8988T (cell line): Measurements from ENCODE around the gene RAP2A.

Experiments
- DNase-seq: peaks from one replicate; pipeline ENCODE4 v3.0.0; 2011

The RAP2A gene

DNA sequence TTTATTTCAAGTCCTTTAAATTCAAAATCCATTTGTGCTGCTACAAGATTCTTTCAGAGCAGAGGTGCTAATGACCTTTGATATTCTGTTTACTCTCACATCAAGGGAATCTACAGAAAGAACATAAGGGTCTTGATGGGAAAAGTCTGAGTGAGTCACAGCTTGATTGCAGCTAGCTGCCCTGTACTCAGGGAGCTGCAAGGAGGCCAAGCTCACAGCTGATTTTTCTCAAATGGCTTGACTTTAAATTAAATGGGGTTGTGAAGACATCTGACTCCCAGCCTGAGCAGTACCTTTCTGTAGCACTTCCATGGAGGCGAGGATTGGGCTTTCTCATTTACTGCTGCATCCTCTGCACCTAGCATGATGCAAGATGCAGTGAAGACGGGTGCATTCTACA, 62.5 kb downstream of the RAP2A start:
- DNase-seq, result no peak

GRCh38 chr13:97497400-97497799, 63.4 kb downstream of the RAP2A start:
- no peak for DNase-seq

DNA sequence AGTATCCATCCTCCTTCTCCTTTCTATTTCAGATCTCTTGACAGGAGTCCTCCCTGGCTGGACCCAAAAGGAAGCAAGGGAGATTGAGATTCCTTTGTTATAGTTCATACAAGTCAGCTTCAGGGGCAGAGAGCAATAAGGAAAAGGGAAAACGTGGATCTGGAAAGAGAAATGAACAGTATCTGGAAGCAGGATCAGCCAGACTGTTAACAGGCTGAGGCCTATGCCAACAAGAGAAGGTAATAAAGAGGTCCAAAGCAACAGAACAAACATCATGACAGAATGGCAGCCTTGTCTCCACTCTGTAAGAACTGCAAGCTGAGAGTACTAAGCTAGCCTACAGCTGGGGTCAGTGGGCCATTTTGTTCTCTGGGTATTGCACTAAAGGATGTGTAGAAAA, 64.5 kb downstream of the RAP2A start:
- no peak for DNase-seq

- no peak for DNase-seq
These were observed 65.2 kb downstream of the RAP2A start for GRCh38 chr13:97499181-97499580.

DNA sequence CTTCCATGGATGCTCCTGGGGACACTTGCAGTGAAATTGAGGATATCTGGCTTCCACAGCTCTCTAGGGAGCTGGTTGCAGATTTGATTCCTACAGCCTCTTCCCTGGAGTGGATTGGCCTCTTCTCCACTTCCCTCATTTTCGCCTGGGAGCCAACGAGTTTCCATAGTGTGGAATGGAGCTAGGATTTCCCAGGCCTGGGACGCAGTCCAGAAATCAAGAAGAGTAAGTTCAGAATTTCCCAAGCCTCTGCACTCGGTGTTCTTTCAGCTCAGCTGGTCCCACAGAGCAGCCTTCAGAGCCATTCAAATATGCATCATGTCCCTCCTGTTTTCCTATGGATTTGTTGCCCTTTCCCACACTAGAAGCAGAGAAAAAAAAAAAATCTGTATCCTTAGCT, 68.2 kb downstream of the RAP2A start:
- no peak for DNase-seq

- DNase-seq, result no peak
These were observed 68.7 kb downstream of the RAP2A start for GRCh38 chr13:97502706-97503105.

- no peak for DNase-seq
These were observed 71.0 kb downstream of the RAP2A start for GRCh38 chr13:97505017-97505416.

DNA sequence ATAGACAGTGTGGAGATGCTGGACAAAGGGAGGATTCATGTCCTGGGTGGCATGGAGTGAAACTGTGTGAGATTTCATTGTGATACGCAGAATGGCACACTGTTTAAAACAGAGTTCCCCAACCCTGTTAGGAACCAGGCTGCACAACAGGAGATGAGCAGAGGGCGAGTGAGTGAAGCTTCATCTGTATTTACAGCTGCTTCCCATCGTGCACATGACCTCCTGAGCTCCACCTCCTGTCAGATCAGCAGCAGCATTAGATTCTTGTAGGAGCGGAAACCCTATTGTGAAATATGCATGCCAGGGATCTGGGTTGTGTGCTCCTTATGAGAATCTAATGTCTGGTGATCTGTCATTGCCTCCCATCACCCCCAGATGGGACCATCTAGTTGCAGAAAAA, 72.5 kb downstream of the RAP2A start:
- no peak for DNase-seq

- no peak for DNase-seq
These were observed 78.8 kb downstream of the RAP2A start for GRCh38 chr13:97512732-97513131.

DNA sequence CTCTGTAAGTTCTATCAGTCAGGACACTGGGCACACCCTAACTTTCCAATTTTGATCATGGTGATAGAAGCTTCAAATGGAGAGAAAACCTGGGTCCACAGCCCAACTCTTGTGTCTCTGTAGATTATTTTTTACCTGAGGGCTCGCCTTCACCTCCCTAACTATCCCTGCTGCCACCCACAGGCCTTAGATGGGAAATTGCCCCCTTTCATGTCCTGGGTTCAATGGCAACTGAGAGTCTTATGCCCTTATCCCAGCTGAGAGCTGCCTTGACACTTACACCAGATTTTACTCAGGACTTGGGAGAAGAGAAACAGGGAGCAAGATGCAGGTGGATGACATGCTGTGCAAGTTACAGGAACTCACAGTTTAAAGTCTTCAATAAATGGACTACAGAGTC, 81.7 kb downstream of the RAP2A start:
- DNase-seq, result no peak

DNA sequence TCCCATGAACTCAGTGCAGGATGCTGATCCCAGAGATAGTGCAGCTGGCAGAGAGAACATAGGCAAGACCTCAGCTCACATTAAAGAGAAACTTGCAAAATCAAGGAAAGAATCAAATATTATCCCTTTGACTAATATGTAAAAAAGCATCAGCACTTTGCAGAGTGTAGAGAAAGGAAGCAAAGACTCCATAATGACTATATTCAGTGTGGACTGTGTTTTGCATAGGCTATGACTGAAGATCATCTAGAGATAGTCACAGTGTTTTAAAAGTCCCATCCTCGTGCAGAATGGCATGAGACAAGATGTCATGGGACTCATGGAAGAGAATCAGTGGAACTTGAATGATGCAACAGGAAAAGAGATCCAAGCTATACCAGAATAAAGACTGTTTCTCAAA, 84.0 kb downstream of the RAP2A start:
- DNase-seq, result no peak
